ENCODE measurements around the gene DYNC1LI1.
A peak's percentile ranks its signal among the peaks of the same experiment; 100 is the strongest.
"Not testable (repeated sequence)": the region's sequence is repeated elsewhere in the genome, so short reads cannot be mapped to it uniquely, and the experiment has no call there.

The DYNC1LI1 gene

DNA sequence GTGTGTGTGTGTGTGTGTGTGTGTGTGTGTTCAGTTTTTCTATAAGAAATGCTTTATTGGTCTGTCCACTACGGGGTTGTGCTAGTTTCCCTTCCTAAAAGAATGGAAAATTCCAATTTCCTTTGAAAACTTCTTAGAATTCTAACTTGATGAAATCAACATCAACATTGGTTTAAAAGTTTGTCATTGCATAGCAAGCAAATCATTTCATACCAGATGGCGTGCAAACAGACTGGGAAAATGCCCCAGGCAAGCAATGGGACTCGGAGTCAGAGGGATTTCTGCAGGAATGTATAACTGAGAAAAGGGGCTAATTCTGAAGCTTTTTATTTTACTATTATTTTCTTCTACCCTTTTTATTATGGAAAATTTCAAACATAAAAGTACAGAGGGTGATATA, 13.1 kb upstream of the DYNC1LI1 start:
- DNase-seq (ENCODE audit: low read depth, low spot score), result no peak

DNA sequence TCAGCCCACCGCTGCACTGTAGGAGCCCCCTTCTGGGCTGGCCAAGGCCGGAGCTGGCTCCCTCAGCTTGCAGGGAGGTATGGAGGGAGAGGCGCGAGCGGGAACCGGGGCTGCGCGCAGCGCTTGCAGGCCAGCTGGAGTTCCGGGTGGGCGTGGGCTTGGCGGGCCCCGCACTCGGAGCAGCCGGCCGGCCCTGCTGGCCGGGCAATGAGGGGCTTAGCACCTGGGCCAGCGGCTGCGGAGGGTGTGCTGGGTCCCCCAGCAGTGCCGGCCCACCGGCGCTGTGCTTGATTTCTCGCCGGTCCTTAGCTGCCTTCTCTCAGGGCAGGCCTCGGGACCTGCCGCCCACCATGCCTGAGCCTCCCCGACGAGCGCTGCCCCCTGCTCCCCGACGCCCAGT, 8.0 kb upstream of the DYNC1LI1 start:
- not testable (repeated sequence) for DNase-seq (ENCODE audit: low read depth, low spot score)

DNA sequence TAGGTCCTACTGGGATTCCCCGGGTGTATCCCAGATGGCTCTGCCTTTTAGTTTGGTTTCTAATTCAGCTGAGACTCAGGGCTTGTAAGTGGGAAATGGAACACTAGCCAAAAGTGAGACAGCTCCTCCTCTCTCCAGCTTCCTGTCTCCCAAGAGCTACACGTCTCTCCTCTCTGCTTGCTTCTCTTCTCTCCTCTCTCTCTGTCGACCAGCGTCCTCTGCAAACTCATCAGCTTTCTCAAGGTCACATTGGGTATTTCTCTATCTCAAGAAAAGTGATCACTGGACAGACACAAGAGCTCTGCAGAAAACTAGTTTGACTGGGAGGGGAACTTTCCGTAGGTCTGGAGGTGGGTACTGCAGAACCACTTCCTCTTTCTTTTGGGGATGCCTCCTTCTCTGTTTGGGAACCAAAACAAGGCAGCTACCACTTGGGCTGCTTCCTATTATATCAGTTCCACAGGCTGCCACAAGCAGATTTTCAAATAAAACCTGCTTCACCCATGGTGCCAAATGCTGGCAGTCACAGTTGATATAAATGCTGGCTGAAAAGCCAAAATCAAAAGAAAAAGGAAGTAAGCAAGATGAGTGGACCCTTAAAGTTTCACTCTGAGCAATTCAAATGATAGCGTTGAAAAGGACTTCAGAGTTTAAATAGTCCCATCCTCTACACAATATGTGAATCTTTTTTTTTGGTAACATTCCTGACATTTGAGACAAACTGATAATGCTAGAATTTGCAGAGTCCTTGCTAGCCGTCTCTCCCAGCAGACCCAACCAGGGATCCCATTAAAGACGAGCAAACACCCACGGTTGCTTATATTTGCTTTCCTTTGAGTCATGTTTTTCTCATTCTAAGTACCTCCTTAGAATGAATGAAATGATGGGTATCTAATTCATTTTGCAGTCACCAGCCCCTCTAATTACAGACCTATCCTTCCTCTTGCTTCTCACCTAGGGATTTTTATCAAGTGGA, 7.2 kb upstream of the DYNC1LI1 start:
- DNase-seq (ENCODE audit: low read depth, low spot score), result no peak

DNA sequence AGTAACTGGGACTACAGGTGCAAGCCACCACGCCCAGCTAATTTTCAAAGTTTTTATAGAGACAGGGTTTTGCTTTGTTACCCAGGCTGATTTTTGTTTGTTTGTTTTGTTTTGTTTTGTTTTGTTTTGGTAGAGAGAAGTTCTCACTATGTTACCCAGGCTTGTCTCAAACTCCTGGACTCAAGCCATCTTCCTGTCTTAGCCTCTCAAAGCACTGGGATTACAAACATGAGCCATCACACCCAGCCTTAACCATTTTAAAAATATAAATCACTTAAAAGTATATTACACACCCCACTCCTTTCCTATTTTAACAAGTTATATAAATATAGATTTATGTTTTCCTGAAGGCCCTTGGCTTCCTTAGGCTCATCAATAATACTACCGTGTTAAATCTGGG, 6.5 kb upstream of the DYNC1LI1 start:
- no peak for DNase-seq (ENCODE audit: low read depth, low spot score)

DNA sequence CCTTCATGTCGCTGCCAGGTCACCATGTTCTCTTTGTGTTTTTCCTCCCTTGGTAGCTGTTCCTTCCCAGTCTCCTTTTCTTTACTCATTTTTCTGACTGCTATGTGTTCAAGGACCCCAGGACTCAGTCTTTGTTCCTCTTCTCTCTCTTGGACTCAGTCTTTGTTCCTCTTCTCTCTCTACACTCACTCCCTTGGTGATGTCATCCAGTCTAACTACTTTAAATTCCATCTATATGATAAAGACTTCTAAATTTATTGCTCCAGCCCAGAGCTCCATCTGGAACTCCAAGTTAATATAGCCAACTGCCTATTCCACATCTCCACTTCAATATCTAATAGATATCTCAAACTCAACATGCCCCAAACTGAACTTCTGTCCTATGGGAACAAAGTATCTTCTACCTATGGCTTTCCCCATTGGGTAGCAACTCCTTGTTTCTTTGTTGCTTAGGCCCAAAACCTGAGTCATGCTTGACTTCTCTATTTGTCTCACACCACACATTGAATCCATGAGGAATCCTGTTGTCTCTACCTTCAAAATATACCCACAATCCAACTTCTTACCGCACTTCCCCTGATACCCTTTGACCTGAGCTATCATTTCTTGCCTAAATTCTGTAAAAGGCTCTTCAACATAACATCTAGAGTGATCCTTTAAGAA, 4.9 kb upstream of the DYNC1LI1 start:
- DNase-seq (ENCODE audit: low read depth, low spot score), result no peak

DNA sequence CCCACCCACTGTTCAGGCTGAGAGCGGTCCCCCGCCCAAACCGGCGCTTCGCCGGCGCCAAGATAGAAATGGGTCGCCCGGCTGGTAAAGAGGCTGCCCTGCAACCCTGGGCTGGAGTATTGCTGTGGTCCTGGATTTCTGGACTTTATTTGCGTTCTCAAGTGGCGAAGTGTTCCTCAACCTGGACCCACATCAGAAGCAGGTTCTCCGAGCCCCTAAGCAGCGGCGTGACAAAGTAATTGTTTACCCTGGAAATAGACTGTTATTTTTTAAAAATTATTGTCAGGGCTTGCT, 481 bp upstream of the DYNC1LI1 start:
- peak; percentile 28 for DNase-seq (ENCODE audit: low read depth, low spot score)

DNA sequence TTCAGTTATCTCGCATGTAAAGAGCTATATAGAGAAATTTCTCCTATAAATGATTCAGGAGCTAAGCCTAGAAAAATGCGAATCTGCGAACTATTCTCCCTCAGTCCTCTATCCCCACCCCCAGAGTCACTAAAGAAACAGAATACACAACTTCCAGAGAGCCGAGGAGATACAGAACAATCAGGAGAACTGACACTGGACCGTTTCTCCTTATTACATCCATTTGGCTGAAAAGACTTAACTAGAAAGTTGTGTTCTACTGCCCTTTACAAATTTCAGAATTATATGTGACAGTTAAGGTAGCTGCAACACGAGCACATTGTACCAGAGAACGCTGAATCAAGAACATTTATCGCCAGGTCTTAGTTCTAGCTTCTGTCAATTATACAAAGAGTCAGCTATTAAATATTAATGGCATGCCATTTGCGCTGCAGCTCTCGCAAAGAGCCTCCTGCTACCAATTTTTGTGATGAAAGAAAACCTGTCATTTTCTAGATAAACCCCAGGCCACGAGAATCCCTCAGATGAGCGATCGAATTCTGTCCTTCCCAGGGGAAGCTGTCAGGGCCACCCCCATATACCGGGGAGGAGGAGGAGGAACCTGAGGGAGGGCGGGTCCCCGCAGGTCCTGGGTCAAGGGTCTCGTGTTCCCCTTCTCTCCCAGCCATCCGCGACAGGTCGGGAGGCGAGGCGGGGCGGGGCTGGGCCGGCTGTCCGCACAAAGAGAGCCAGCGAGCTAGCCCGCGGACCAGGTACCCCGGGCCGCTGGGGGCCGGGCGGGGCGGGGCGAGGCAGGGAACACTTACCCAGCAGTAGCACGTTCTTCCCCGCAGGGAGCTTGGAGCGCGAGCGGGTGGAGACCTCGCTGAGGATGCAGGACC, 878 bp downstream of the DYNC1LI1 start:
- peak; percentile 13 for DNase-seq (ENCODE audit: low read depth, low spot score)

DNA sequence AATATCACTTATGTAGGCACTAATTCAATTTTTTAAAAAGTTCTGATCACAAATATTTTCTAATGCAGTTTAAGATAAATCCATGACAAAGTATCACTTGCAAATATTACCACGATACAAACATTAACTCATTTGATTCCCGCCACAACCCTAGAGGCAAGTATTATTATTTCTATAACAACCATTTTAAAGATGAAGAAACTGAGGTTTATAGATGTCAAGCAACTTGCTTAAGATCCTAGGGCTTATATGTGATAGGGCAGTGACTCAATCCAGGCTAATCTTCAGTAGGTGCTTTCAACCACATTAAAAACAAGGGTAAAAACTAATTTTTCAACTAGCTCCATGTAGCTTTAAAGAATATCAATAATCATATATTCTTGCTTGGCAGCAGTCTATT, 1.7 kb downstream of the DYNC1LI1 start:
- DNase-seq (ENCODE audit: low read depth, low spot score), result no peak

DNA sequence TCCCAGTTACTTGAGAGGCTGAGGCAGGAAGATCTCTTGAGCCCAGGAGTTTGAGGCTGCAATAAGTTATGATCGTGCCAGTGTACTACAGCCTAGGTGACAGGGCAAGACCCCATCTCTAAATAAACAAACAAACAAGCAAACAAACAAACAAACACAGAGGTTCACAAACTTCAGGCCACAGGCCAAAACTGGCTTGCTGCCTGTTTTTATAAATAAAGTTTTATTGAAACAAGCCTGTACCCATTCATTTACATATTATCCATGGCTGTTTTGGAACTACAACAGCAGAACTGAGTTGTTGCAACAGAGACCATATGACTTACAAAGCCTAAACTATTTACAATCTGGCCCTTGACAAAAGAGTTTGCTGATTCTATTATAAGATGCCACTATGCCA, 6.5 kb downstream of the DYNC1LI1 start:
- no peak for DNase-seq (ENCODE audit: low read depth, low spot score)

DNA sequence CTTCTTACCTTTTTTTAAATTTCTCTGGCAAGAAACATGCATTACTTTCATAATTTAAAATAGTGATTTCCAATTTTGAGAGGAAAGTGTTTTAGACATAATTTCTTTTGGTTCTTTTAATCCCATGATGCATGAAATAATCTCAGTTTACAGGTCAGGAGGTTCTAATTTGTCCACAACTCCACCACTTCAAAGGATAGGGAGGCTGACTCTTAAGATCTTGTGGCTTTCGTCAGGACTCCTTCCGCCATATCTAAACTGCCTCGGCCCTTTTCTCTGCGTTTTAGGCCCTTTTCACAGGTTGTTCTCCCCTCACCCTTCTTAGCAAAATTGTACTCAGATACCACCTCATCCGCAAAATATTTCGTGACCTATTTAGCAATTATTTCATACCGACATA, 8.0 kb downstream of the DYNC1LI1 start:
- no peak for DNase-seq (ENCODE audit: low read depth, low spot score)

DNA sequence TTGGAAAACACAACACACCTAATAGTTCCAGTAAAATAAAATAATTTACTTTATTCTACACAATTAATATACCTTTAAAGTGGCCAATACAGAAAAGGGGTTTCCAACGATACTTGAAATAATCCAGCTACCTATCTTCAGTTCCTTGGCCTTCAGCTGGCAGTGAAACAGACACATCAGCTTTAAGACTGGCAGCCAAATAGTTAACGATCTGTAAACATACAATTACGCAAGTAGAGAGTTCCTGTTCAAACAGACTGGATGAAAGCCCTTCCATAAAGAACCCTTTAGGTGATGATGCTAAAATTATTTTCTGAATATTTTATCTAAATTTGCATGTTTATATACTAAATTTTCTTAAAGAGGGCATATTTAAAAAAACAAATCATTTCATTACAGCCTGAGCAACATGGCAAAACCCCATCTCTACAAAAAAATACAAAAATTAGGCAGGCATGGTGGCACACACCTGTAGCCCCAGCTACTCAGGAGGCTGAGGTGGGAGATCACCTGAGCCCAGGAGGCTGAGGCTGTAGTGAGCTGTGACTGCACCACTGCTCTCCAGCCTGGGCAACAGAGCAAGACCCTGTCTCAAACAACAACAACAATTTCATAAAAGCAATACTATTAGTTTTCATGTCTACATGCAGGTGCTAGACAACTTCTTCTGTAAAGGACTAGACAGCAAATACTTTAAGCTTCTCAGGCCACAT, 12.9 kb downstream of the DYNC1LI1 start:
- DNase-seq (ENCODE audit: low read depth, low spot score), result no peak

DNA sequence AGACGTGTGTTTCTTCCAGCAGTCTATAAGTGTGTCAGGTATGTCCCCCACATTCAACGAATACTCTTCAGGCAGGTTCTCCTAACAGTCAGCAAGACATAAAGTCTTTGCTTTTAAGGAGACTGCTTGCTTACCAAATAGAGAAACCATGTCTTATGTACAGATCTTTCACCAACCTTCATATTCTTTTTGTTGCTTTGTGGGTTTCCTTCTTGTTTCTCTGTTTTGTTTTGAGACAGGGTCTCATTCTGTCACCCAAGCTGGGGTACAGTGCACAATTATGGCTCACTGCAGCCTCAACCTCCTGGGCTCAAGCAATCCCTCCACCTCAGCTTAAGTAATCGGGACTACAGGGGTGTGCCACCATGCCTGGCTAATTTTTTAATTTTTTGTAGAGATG, 14.3 kb downstream of the DYNC1LI1 start:
- DNase-seq (ENCODE audit: low read depth, low spot score), result no peak

DNA sequence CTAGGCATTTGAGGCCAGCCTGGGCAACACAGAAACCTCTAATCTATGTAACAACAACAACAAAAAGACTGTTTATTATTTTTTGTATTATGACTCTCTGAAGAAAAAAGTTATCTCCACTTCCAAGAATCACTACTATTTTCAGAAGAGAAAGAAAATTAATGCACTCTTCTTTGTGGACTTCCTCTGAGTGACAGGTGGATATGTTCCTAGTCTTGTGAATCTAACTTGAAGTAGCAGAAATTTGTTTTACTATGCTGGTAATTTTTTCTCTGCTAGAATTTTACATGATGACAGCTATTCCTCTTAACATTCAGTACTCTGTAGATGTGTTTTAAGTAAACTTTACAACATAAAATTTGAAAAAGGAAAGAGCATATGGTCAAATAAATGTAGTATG, 16.7 kb downstream of the DYNC1LI1 start:
- DNase-seq (ENCODE audit: low read depth, low spot score), result no peak

DNA sequence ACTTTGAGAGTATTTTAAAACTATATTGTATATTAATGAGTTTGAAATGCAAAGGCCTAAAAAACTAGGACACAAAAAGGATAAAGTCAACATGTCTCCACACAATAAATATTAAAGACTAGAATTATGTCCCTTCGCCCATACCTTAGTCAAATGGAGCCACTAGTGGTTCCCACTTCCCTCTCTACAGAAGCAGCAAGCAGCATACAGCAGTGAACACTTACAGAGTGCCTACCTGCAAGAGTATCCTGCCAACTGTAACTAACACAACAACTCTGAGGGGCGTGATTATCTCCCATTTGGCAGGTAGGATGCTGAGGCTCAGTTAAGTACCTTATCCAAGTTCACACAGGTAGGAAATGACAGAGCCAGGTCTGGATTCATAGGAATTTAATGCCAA, 17.2 kb downstream of the DYNC1LI1 start:
- DNase-seq (ENCODE audit: low read depth, low spot score), result no peak

DNA sequence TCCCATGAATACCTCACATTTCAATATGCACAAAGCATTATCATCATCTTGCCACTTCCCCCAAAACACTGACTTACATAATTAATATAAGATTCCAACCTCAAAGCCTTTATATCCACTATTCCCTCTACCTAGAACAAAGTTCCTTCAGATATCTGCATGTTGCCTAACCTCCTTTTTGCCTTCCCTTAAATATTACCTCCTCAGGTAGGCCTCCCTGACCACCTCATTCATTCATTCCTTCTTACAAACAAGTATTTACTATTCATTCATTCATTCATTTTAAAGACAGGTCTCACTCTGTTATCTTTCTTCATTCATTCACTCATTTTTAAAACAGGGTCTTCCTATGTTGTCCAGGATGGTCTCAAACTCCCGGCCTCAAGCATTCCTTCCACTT, 18.6 kb downstream of the DYNC1LI1 start:
- DNase-seq (ENCODE audit: low read depth, low spot score), result no peak

DNA sequence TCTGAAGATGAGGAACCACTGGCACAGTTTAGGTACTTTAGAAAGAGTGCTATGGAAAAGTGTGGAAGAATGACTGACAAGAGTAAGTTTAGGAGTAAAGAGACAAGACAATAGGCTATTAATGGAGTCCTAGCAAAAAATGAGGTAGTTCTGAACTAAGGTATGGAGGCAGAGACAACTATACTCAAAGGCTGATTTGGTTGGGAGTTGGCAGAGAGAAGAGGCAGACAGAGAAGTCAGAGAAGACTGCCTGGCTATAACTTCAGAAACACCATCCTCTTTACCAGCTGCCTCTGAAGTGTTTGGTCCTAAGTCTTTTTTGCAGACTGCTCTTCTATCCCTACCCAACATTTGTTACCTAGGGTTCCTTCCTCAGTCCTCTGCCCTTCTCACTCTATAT, 19.2 kb downstream of the DYNC1LI1 start:
- DNase-seq (ENCODE audit: low read depth, low spot score), result no peak

DNA sequence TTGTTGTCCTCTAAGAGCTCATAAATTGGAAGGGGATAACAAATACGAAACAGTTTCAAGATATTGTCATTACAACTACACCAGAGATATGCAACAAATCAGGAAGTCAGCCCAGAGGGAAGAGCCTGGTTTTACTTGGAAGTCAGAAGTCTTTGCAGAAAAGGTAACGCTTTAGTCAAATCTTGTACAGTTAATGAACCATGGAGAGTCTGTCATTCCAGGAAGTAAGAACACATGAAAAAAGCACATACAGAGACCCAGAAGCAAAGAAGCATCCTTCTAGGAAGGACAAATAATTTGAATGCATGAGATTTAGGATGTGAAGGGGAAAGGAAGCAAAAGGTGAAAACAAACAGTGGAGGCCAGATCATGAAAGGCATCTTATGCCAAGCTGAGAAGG, 19.6 kb downstream of the DYNC1LI1 start:
- DNase-seq (ENCODE audit: low read depth, low spot score), result no peak

DNA sequence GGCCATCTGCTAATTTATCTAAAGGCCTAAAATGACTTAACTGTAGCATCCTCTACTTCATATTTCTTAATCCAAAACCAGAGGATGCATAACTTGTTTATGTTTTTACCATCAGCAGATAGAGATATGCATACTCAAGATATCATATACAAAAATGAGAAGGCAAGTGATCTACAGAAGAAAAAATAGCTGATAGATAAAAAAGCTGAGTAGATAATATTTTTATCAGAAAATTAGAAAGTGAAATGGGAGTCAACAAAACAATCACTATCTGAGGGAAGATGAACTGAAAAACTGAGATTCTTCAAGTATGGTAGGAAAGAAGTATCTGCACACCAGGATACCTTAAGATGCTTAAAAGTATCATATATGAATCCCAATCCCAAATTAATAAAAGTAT, 25.4 kb downstream of the DYNC1LI1 start:
- no peak for DNase-seq (ENCODE audit: low read depth, low spot score)

DNA sequence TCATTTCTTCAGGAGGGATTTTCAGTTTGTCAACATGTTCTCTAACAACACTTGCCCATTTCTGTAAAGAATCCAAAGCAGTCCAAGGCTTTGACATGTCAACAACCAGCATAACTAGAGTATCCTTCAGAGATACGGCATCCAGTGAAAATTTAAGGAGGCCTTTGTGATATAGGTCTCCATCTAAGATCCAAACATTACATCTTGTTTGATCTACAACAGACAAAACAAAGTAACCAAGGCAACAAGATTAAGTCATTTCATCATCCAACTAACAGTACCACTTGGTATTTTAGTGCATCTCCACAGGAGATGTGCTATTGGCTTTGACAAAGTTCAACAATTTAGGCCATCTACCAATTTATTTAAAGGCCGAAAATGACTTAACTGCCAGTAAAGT, 25.8 kb downstream of the DYNC1LI1 start:
- no peak for DNase-seq (ENCODE audit: low read depth, low spot score)

DNA sequence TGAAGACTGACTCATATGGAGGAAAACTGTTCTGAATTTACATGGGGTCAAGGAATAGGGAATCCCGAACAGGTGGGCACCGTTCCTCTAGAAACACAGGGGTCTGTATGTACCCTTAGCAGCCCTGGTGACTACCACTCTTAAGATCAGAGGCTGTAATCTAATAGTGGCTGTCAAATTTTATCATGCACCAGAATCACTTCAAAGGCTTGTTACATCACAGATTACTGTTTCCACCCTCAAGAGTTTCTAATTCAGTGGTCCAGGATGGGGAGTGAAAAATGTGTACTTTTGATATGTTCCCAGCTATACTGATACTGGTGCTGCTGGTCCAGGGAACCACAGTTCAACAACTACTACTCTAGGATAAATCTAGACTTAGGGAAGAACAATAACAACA, 27.9 kb downstream of the DYNC1LI1 start:
- no peak for DNase-seq (ENCODE audit: low read depth, low spot score)

DNA sequence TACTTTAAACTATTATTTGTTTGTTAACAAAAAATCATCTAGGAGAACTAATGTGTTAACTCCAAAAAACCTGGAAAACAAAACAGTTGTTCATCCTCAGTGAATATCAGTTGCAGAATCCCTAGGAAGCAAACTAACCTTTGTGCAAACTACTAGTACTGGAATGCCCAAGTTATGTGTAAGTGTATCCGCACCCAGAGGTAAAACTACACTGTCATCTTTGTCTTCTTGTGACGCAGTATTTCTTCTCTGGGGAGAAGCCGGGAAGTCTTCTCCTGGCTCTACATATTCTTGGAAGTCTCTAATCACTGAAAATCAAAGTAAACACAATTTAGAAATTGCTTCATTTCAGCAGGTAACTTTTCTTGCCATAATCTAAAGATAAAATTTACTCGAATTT, 29.8 kb downstream of the DYNC1LI1 start:
- no peak for DNase-seq (ENCODE audit: low read depth, low spot score)

DNA sequence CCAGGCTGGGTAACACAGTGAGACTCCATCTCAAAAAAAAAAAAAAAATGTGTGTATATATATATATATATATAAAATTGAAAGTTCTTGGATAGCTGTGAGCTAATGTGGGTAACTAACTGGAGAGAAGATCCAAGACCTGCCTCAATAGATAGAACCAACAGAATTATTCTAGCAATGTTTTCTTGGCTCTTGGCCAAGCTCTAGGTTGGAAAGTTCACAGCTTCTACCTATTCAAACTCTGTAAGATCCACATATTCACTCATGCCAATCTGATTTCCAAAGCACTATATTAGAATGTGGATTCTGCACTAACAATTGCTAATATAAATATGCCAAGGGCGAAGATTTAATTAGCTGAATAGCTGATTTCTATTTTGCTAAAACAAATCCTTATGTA, 38.2 kb downstream of the DYNC1LI1 start:
- no peak for DNase-seq (ENCODE audit: low read depth, low spot score)
